Measurements from ENCODE around the gene CYGB.

DNA sequence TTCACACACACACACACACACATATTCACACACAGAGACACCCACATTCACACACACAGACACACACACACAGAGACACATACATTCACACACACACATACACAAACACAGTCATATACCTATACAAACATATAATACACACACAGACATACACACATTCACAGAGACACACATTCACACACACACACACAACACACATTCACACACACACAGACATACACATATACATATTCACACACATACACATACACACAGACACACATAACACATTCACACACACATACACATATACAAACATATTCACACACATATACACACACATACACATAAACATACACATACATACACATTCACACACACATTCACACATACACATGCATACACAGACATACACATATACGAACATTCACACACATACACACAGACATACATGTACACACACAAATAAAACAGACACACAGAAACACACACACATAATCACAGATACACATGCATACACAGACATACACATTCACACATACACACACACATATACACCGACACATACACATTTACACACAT, 10.2 kb upstream of the CYGB start:
- no peak for TF ChIP-seq RCOR1 (IDR thresholded peaks at IDR 0.05; ENCODE audit: low read length)
- TF ChIP-seq, protein P1, sequence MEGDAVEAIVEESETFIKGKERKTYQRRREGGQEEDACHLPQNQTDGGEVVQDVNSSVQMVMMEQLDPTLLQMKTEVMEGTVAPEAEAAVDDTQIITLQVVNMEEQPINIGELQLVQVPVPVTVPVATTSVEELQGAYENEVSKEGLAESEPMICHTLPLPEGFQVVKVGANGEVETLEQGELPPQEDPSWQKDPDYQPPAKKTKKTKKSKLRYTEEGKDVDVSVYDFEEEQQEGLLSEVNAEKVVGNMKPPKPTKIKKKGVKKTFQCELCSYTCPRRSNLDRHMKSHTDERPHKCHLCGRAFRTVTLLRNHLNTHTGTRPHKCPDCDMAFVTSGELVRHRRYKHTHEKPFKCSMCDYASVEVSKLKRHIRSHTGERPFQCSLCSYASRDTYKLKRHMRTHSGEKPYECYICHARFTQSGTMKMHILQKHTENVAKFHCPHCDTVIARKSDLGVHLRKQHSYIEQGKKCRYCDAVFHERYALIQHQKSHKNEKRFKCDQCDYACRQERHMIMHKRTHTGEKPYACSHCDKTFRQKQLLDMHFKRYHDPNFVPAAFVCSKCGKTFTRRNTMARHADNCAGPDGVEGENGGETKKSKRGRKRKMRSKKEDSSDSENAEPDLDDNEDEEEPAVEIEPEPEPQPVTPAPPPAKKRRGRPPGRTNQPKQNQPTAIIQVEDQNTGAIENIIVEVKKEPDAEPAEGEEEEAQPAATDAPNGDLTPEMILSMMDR (IDR thresholded peaks at IDR 0.05): no peak
- TF ChIP-seq POLR2AphosphoS5 (IDR thresholded peaks at IDR 0.05; ENCODE audit: low read depth, low read length): no peak

All from SK-N-SH (cell line).